GM12875 (cell line): ENCODE data around the gene MIPOL1.
"Not testable (repeated sequence)": the region's sequence is repeated elsewhere in the genome, so short reads cannot be mapped to it uniquely, and the experiment has no call there.

Source experiments
- H3K4me3 ChIP-seq: one replicate; pipeline ENCODE4 v1.5.1; 2011; ENCODE audit warnings: low read depth, low read length, control low read depth
- CTCF ChIP-seq: IDR thresholded peaks from 2 replicates; pipeline ENCODE4 v1.5.1; 2011; ENCODE audit warnings: low read depth, mild to moderate bottlenecking, control low read depth, inconsistent platforms, low read length, moderate library complexity, borderline replicate concordance; ENCODE audit not compliant: insufficient read depth

Gene MIPOL1

GRCh38 chr14:37275963-37276362, 78.2 kb downstream of the MIPOL1 start:
- no peak overlapping the region for H3K4me3 ChIP-seq
- TF ChIP-seq CTCF: no peak

GRCh38 chr14:37278636-37279538, 81.2 kb downstream of the MIPOL1 start:
- no peak overlapping the region for H3K4me3 ChIP-seq
- no peak for TF ChIP-seq CTCF

GRCh38 chr14:37279818-37280217, 82.1 kb downstream of the MIPOL1 start:
- no peak overlapping the region for H3K4me3 ChIP-seq
- TF ChIP-seq CTCF: no peak

- H3K4me3 ChIP-seq: no peak overlapping the region
- no peak for TF ChIP-seq CTCF
Observed at GRCh38 chr14:37284760-37285159, 87.0 kb downstream of the MIPOL1 start.

GRCh38 chr14:37285220-37285619, 87.5 kb downstream of the MIPOL1 start:
- no peak overlapping the region for H3K4me3 ChIP-seq
- TF ChIP-seq CTCF: no peak

GRCh38 chr14:37289688-37290087, 92.0 kb downstream of the MIPOL1 start:
- no peak overlapping the region for H3K4me3 ChIP-seq
- TF ChIP-seq CTCF: no peak

GRCh38 chr14:37295262-37295661, 97.5 kb downstream of the MIPOL1 start:
- not testable (repeated sequence) for H3K4me3 ChIP-seq

- TF ChIP-seq CTCF: no peak
- H3K4me3 ChIP-seq: no peak overlapping the region
Observed at GRCh38 chr14:37311252-37311651, 113.5 kb downstream of the MIPOL1 start.
